Skin epidermis (tissue), 12 donors: ENCODE measurements around the gene LLGL1.
A peak's percentile ranks its signal among the peaks of the same experiment; 100 is the strongest.

Experiments used
- H3K27ac ChIP-seq, 21 experiments: fragments of 200-600 bp; sonication (generic) in 11 of 21; one replicate each; pipeline ENCODE4 v1.5.0; 2020; ENCODE audit warnings: mild to moderate bottlenecking in 3 of 21, inconsistent platforms in 2 of 21, moderate library complexity in 2 of 21
- H3K4me3 ChIP-seq, 7 experiments: fragments of 200-600 bp; sonication (generic) in 2 of 7; one replicate each; pipeline ENCODE4 v1.5.0; 2020; ENCODE audit warnings: inconsistent platforms in 2 of 7, mild to moderate bottlenecking in 2 of 7, moderate library complexity in 1 of 7

Gene LLGL1

GRCh38 chr17:18225121-18225641 is at the start of gene LLGL1:
Gene LLGL1, plus strand, starts transcription at chr17:18225635. Its CDS starts 48 bp downstream, at chr17:18225683.
- peak within 1 kb of the TSS in 18 of 21 experiments; percentile 29 to 84 (median 70) for H3K27ac ChIP-seq
- H3K4me3 ChIP-seq, result peak within 1 kb of the TSS; percentile 44 to 71 (median 63)

GRCh38 chr17:18176176-18176575 is 49.3 kb upstream of the LLGL1 start:
- no peak overlapping the region for H3K4me3 ChIP-seq
- no peak overlapping the region for H3K27ac ChIP-seq

GRCh38 chr17:18177133-18177532 is 48.3 kb upstream of the LLGL1 start:
- H3K27ac ChIP-seq, result no peak overlapping the region
- H3K4me3 ChIP-seq, result no peak overlapping the region

GRCh38 chr17:18177722-18178121 is 47.7 kb upstream of the LLGL1 start:
- Histone ChIP-seq H3K4me3 (no peak overlapping the region), H3K27ac (no peak overlapping the region)

- Histone ChIP-seq H3K4me3 (no peak overlapping the region), H3K27ac (no peak overlapping the region)
Measured at GRCh38 chr17:18179196-18179595, 46.2 kb upstream of the LLGL1 start.

- Histone ChIP-seq H3K4me3 (no peak overlapping the region), H3K27ac (no peak overlapping the region)
Measured at GRCh38 chr17:18179804-18180203, 45.6 kb upstream of the LLGL1 start.

GRCh38 chr17:18181358-18181757 is 44.1 kb upstream of the LLGL1 start:
- H3K27ac ChIP-seq, result peak overlapping the region in 11 of 21 experiments; percentile 8 to 99 (median 95)
- no peak overlapping the region for H3K4me3 ChIP-seq

- Histone ChIP-seq H3K4me3 (peak overlapping the region; percentile 71 to 99 (median 90)), H3K27ac (peak overlapping the region; percentile 56 to 99 (median 98))
Measured at GRCh38 chr17:18182110-18182977, 43.1 kb upstream of the LLGL1 start.

- Histone ChIP-seq H3K4me3 (peak overlapping the region; percentile 71 to 99 (median 90)), H3K27ac (peak overlapping the region; percentile 56 to 99 (median 98))
Measured at GRCh38 chr17:18182978-18183333, 42.5 kb upstream of the LLGL1 start.

- Histone ChIP-seq H3K27ac (peak within 1 kb of the TSS; percentile 88 to 99 (median 98)), H3K4me3 (peak within 1 kb of the TSS; percentile 71 to 99 (median 90))
Measured at GRCh38 chr17:18183334-18184142, 41.9 kb upstream of the LLGL1 start, which contains the start of gene ALKBH5. Gene ALKBH5, plus strand, starts transcription at chr17:18183828. Its CDS starts 416 bp downstream, at chr17:18184244.

GRCh38 chr17:18184143-18185031 is 41.0 kb upstream of the LLGL1 start:
- Histone ChIP-seq H3K4me3 (peak overlapping the region; percentile 71 to 99 (median 90)), H3K27ac (peak overlapping the region; percentile 88 to 99 (median 98))

GRCh38 chr17:18185391-18185790 is 40.0 kb upstream of the LLGL1 start:
- Histone ChIP-seq H3K4me3 (peak overlapping the region; percentile 71 to 99 (median 90)), H3K27ac (peak overlapping the region in 12 of 21 experiments; percentile 38 to 99 (median 96))

- Histone ChIP-seq H3K4me3 (peak overlapping the region; percentile 71 to 99 (median 90)), H3K27ac (peak overlapping the region in 14 of 21 experiments; percentile 5 to 99 (median 58))
Measured at GRCh38 chr17:18185832-18186626, 39.4 kb upstream of the LLGL1 start.

- peak overlapping the region in 12 of 21 experiments; percentile 5 to 99 (median 48) for H3K27ac ChIP-seq
- peak overlapping the region; percentile 10 to 99 (median 90) for H3K4me3 ChIP-seq
Measured at GRCh38 chr17:18186627-18186982, 38.8 kb upstream of the LLGL1 start.

- peak overlapping the region in 12 of 21 experiments; percentile 3 to 99 (median 36) for H3K27ac ChIP-seq
- peak overlapping the region in 6 of 7 experiments; percentile 15 to 99 (median 51) for H3K4me3 ChIP-seq
Measured at GRCh38 chr17:18187226-18187625, 38.2 kb upstream of the LLGL1 start.

GRCh38 chr17:18187821-18188761 is 37.3 kb upstream of the LLGL1 start:
- H3K27ac ChIP-seq, result peak overlapping the region in 9 of 21 experiments; percentile 3 to 99 (median 50)
- peak overlapping the region in 3 of 7 experiments; percentile 15 to 90 (median 83) for H3K4me3 ChIP-seq

- no peak overlapping the region for H3K4me3 ChIP-seq
- peak overlapping the region in 8 of 21 experiments; percentile 4 to 48 (median 22) for H3K27ac ChIP-seq
Measured at GRCh38 chr17:18190628-18191235, 34.7 kb upstream of the LLGL1 start.
